GM12878 (cell line): Measurements from ENCODE around the gene TEX2. TPM values are rescaled to one million over a fixed set of nuclear protein-coding genes. Genes with fewer than 3 reads are reported as not detected.

Source experiments
- ATAC-seq: fragments of 200-7000 bp; cut with Tn5 transposase; 3 replicates; pipeline ENCODE4 v1.9.1; 2020; ENCODE audit warnings: mild to moderate bottlenecking, moderate library complexity
- BruUV-seq: library from RNA; stranded (reverse); fragments of 400-500 nt; replicated peaks from 2 replicates; lab custom pipeline; 2021; lab: Mats Ljungman, UMichigan
- CTCF ChIA-PET: fragments of 300-600 bp; sonication (Branson Sonifier 250); formaldehyde crosslinking; extraction: SDS; loops from one replicate; lab custom pipeline; 2021; ENCODE audit warnings: inconsistent platforms; lab: Yijun Ruan, JAX
- POLR2A ChIA-PET: fragments of 350-600 bp; formaldehyde crosslinking; extraction: SDS; loops from one replicate; lab custom pipeline; 2021; ENCODE audit warnings: inconsistent platforms; lab: Charles Lee
- RAD21 ChIA-PET: fragments of 300-600 bp; sonication (Branson Sonifier 250); formaldehyde crosslinking; loops from one replicate; lab custom pipeline; 2023; ENCODE audit warnings: antibody characterized with exemption; ENCODE audit not compliant: unreplicated experiment; lab: Charles Lee
- SMC1A ChIA-PET: fragments of 300-600 bp; sonication (Branson Sonifier 250); formaldehyde crosslinking; loops from one replicate; lab custom pipeline; 2023; ENCODE audit not compliant: unreplicated experiment, uncharacterized antibody; lab: Charles Lee
- DNase-seq: peaks from one replicate; pipeline ENCODE4 v3.0.0-alpha.2; 2011; ENCODE audit warnings: low read depth, low spot score
- FAIRE-seq: peaks from 3 replicates; lab custom pipeline; 2011; peaks lifted over from hg19 to GRCh38; lab: Jason Lieb, UNC
- H2AFZ ChIP-seq: 2 replicates; pipeline ENCODE4 v1.6.0; 2011; ENCODE audit warnings: low read depth, low read length, control low read depth; ENCODE audit not compliant: control insufficient read depth
- H3K27ac ChIP-seq: 2 replicates; pipeline ENCODE4 v1.5.1; 2011; ENCODE audit warnings: control low read depth; ENCODE audit not compliant: control insufficient read depth, insufficient read depth
- H3K27me3 ChIP-seq, 2 experiments: replicated peaks in 1 of 2; 2 replicates each; pipeline versions ENCODE4 v1.6.0 to v1.6.1; 2011; ENCODE audit warnings: low read length in 1 of 2; ENCODE audit not compliant: control insufficient read depth in 2 of 2, insufficient read depth in 2 of 2
- H3K36me3 ChIP-seq, 2 experiments: 2 replicates each; pipeline ENCODE4 v1.5.1; 2011; ENCODE audit warnings: low read length in 1 of 2; ENCODE audit not compliant: control insufficient read depth in 2 of 2, insufficient read depth in 2 of 2
- H3K4me1 ChIP-seq: 2 replicates; pipeline ENCODE4 v1.6.1; 2011; ENCODE audit warnings: mild to moderate bottlenecking, low read length, moderate library complexity, mixed read lengths; ENCODE audit not compliant: control insufficient read depth, insufficient read depth
- H3K4me2 ChIP-seq: 2 replicates; pipeline ENCODE4 v1.6.0; 2011; ENCODE audit warnings: control low read depth; ENCODE audit not compliant: control insufficient read depth, insufficient read depth
- H3K4me3 ChIP-seq: fragments of 200-600 bp; sonication (generic); 2 replicates; pipeline ENCODE4 v1.5.1; 2016
- H3K79me2 ChIP-seq: 2 replicates; pipeline ENCODE4 v1.6.0; 2011; ENCODE audit warnings: low read length; ENCODE audit not compliant: control insufficient read depth, insufficient read depth
- H3K9ac ChIP-seq: 2 replicates; pipeline ENCODE4 v1.8.0; 2011; ENCODE audit warnings: low read length, control low read depth, mixed read lengths; ENCODE audit not compliant: control insufficient read depth, insufficient read depth
- H3K9me3 ChIP-seq: replicated peaks from 3 replicates; pipeline ENCODE4 v1.5.1; 2011; ENCODE audit warnings: mild to moderate bottlenecking, low read length; ENCODE audit not compliant: control insufficient read depth, insufficient read depth
- H4K20me1 ChIP-seq: 2 replicates; pipeline ENCODE4 v1.6.0; 2011; ENCODE audit not compliant: control insufficient read depth, insufficient read depth
- HDGF ChIP-seq: fragments of 450-650 bp; IDR thresholded peaks from 2 replicates; pipeline ENCODE4 v1.6.1; 2016; ENCODE audit warnings: antibody characterized with exemption
- YBX1 ChIP-seq: fragments of 450-650 bp; IDR thresholded peaks from 2 replicates; pipeline ENCODE4 v1.6.1; 2016; ENCODE audit warnings: antibody characterized with exemption
- WGBS: methylation state at CpG from one replicate; pipeline ENCODE4 v1.1.6; 2016; ENCODE audit warnings: low lambda C conversion rate; ENCODE audit not compliant: insufficient replicate concordance, insufficient coverage; ENCODE audit errors: missing lambda C conversion rate; 5-methylcytosine and 5-hydroxymethylcytosine counted together
- in situ Hi-C: fragments of 300-500 bp; cut with MboI; formaldehyde crosslinking; loops from 9 replicates; pipeline ENCODE4 v1.14.3; 2018; ENCODE audit warnings: mixed read lengths
- intact Hi-C: fragments of 100-400 bp; cut with micrococcal nuclease; formaldehyde crosslinking; loops from one replicate; pipeline ENCODE4 v1.14.2; 2022; ENCODE audit not compliant: unreplicated experiment
- polyA plus RNA-seq, 11 experiments: library from polyadenylated mRNA; depleted of rRNA in 4 of 11; unstranded in 6 of 11; stranded (reverse) in 5 of 11; fragments of >200 nt; fragmentation: Nextera tagmentation in 4 of 11; fragmentation: Illumina TruSeq in 1 of 11; extraction: Ambion mirVana in 4 of 11; extraction: Trizol in 1 of 11; gene quantifications; 1 replicate in 1 of 11; 2 replicates in 10 of 11; pipeline versions ENCODE4 v1.2.1 to v1.2.3, GENCODE V29; 2011 to 2016; ENCODE audit warnings: inconsistent platforms in 2 of 11, missing spikeins in 2 of 11, low read depth in 1 of 11
- total RNA-seq, 4 experiments: library from RNA; depleted of rRNA in 3 of 4; stranded (reverse); fragments of >200 nt in 3 of 4; fragmentation: Illumina TruSeq in 1 of 4; extraction: Trizol in 1 of 4; gene quantifications; 2 replicates each; pipeline versions ENCODE4 v1.2.1 to v1.2.3, GENCODE V29; 2013 to 2021
- TF ChIP-seq, protein P1 (sequence below): fragments of 450-650 bp; IDR thresholded peaks from 2 replicates; pipeline ENCODE4 v1.6.1; 2017; ENCODE audit warnings: mild to moderate bottlenecking, moderate library complexity

Gene TEX2
- total and polyA plus RNA-seq, 10 of the 15 experiments (the other 5 are each of a cell fraction or from before 2014, with no cell fraction given), result 3.8 to 19.9 (median 15.8) TPM

DNA sequence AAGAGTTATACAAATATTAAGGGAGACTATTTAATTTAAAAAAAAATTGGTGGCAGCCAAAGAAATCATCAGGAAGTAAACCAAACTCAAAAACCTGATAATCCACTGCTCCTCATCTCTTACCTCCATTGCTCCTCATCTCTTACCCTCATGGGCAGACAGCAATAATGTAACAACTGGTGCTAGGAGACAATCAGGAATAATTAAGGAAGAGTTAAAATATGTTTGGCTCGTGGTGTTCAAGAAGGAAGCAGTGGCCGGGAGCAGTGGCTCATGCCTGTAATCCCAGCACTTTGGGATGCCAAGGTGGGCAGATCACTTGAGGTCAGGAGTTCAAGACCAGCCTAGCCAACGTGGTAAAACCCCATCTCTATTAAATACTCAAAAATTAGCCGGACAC lies 151.2 kb downstream of the TEX2 start:
- no peak for TF ChIP-seq YBX1
- TF ChIP-seq, protein P1, sequence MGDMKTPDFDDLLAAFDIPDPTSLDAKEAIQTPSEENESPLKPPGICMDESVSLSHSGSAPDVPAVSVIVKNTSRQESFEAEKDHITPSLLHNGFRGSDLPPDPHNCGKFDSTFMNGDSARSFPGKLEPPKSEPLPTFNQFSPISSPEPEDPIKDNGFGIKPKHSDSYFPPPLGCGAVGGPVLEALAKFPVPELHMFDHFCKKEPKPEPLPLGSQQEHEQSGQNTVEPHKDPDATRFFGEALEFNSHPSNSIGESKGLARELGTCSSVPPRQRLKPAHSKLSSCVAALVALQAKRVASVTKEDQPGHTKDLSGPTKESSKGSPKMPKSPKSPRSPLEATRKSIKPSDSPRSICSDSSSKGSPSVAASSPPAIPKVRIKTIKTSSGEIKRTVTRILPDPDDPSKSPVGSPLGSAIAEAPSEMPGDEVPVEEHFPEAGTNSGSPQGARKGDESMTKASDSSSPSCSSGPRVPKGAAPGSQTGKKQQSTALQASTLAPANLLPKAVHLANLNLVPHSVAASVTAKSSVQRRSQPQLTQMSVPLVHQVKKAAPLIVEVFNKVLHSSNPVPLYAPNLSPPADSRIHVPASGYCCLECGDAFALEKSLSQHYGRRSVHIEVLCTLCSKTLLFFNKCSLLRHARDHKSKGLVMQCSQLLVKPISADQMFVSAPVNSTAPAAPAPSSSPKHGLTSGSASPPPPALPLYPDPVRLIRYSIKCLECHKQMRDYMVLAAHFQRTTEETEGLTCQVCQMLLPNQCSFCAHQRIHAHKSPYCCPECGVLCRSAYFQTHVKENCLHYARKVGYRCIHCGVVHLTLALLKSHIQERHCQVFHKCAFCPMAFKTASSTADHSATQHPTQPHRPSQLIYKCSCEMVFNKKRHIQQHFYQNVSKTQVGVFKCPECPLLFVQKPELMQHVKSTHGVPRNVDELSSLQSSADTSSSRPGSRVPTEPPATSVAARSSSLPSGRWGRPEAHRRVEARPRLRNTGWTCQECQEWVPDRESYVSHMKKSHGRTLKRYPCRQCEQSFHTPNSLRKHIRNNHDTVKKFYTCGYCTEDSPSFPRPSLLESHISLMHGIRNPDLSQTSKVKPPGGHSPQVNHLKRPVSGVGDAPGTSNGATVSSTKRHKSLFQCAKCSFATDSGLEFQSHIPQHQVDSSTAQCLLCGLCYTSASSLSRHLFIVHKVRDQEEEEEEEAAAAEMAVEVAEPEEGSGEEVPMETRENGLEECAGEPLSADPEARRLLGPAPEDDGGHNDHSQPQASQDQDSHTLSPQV, result no peak
- TF ChIP-seq HDGF, result no peak
- Histone ChIP-seq H3K4me2 (no peak overlapping the region), H3K36me3 (peaks cover 0 to 2% of the 10 kb centered on the region in 2 experiments; a peak in 1 of 4 replicates), H3K9ac (no peak overlapping the region), H2AFZ (no peak overlapping the region), H3K27me3 (no peaks in the 10 kb centered on the region), H3K27ac (no peak overlapping the region), H3K9me3 (no peaks in the 10 kb centered on the region; the same call in 2 of the 3 replicates), H3K4me1 (peaks cover 19% of the 10 kb centered on the region; the same call in 1 of the 2 replicates), H4K20me1 (no peaks in the 10 kb centered on the region), H3K79me2 (peaks cover 7% of the 10 kb centered on the region), H3K4me3 (no peak overlapping the region)
- in situ Hi-C loops (no loop called here), intact Hi-C loops (no loop called here)
- RAD21 ChIA-PET, result interaction anchor here (1.0 to 1.3 kb wide), 2 partner anchors 19 to 22 kb away, joined by 3 to 4 read pairs; no protein-coding TSS in a partner anchor
- FAIRE-seq, result no peak
- no TSS peak for BruUV-seq
- WGBS, result 69% methylated on average over 4 of the region's 4 CpGs
- no peak for DNase-seq
- POLR2A ChIA-PET, result interaction anchor here (0.9 to 1.7 kb wide), 4 partner anchors 10 to 55 kb away, joined by 3 to 9 read pairs (median 6); no protein-coding TSS in a partner anchor
- no peak for ATAC-seq
- CTCF ChIA-PET, result interaction anchor here (1.5 to 2.9 kb wide), 2 partner anchors 9 to 82 kb away, joined by 4 to 14 read pairs; no protein-coding TSS in a partner anchor
- SMC1A ChIA-PET, result interaction anchor here (1.8 to 3.1 kb wide), 2 partner anchors 9 to 21 kb away, joined by 7 to 17 read pairs; no protein-coding TSS in a partner anchor
